ENCODE data around the gene FAM181A. TPM values are rescaled to one million over a fixed set of nuclear protein-coding genes. Genes with fewer than 3 reads are reported as not detected.

FAM181A gene
- total RNA-seq, 2 donors from 2014 or later, result not detected

DNA sequence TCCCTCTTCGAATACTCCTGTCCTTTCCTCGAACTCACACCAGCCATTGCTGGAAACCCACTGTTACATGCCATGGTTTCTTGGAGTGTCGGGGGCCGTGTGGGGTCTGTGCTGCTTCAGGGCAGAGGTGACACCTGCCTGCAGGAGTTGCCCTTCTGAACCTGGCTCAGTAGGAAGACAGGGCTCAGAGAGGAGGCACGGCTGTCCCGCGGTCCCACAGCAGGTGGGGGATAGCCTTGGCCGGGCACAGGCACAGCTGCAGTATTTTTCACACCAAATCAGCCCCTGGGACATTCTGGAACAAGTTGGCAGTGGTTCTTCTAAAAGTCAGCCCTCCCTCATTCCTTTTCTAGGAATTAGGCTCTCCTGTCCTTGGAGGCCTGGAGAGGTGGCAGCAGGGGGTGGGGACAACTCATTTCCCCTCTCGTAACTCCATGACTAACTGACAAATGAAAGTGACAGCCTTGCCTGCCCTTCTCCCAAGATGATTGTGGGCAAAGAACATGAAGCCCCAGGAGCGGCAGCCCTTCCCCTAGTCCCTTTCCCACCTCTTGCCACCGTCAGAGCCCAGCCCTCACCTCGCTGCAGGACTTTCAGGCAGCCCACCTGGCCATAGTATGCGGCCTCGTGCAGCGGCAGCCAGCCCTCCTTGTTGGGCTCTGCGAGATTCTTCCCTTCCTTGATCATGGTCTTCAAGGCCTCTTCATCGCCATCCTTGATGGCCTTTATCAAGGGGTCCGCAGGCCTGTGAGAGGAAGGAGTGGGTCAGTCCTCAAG is 26.8 kb downstream of the FAM181A start:
- H3K27me3 ChIP-seq (replicated peaks; ENCODE audit: insufficient read depth), result no peaks in the 10 kb centered on the region
- H3K9me3 ChIP-seq, result no peaks in the 10 kb centered on the region
- peaks cover 42% of the 10 kb centered on the region for H3K36me3 ChIP-seq
- DNase-seq (ENCODE audit: low spot score) (no peak), ATAC-seq (ENCODE audit: insufficient number of reproducible peaks, low FRiP score, low read depth) (no peak)
- no peak overlapping the region for H3K4me3 ChIP-seq
- H3K27ac ChIP-seq, result peak overlapping the region in 1 of 2 donors; percentile 26
- H3K4me1 ChIP-seq (ENCODE audit: control insufficient read depth in 1 of 2, low read depth in 2 of 2), result peaks cover 19 to 52% of the 10 kb centered on the region in 2 donors
- TF ChIP-seq, protein P1, sequence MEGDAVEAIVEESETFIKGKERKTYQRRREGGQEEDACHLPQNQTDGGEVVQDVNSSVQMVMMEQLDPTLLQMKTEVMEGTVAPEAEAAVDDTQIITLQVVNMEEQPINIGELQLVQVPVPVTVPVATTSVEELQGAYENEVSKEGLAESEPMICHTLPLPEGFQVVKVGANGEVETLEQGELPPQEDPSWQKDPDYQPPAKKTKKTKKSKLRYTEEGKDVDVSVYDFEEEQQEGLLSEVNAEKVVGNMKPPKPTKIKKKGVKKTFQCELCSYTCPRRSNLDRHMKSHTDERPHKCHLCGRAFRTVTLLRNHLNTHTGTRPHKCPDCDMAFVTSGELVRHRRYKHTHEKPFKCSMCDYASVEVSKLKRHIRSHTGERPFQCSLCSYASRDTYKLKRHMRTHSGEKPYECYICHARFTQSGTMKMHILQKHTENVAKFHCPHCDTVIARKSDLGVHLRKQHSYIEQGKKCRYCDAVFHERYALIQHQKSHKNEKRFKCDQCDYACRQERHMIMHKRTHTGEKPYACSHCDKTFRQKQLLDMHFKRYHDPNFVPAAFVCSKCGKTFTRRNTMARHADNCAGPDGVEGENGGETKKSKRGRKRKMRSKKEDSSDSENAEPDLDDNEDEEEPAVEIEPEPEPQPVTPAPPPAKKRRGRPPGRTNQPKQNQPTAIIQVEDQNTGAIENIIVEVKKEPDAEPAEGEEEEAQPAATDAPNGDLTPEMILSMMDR (IDR thresholded peaks at IDR 0.05), result no peak

DNA sequence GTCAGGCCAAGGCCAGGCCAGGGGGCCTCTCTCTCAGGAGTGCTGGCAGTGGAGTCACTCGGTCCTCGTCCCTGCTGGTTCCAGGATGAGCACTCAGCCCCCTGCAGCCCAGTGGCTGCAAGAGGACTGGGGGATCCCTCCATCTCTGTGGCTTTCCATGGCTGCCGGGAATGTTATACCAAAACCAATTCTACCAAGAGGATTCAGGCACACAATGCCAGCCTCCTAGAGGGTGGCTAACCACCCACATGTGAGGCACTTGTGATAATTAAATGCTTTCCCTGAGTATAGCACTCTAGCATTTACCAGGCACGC is 27.3 kb downstream of the FAM181A start:
- Histone ChIP-seq H3K36me3 (peaks cover 42% of the 10 kb centered on the region), H3K9me3 (no peaks in the 10 kb centered on the region), H3K27ac (peak overlapping the region in 1 of 2 donors; percentile 9), H3K27me3 (replicated peaks; ENCODE audit: insufficient read depth) (no peaks in the 10 kb centered on the region), H3K4me1 (ENCODE audit: control insufficient read depth in 1 of 2, low read depth in 2 of 2) (peaks cover 23 to 53% of the 10 kb centered on the region in 2 donors), H3K4me3 (no peak overlapping the region)
- TF ChIP-seq, protein P1 (IDR thresholded peaks at IDR 0.05), result no peak
- ATAC-seq (ENCODE audit: insufficient number of reproducible peaks, low FRiP score, low read depth) (no peak), DNase-seq (ENCODE audit: low spot score) (no peak)

DNA sequence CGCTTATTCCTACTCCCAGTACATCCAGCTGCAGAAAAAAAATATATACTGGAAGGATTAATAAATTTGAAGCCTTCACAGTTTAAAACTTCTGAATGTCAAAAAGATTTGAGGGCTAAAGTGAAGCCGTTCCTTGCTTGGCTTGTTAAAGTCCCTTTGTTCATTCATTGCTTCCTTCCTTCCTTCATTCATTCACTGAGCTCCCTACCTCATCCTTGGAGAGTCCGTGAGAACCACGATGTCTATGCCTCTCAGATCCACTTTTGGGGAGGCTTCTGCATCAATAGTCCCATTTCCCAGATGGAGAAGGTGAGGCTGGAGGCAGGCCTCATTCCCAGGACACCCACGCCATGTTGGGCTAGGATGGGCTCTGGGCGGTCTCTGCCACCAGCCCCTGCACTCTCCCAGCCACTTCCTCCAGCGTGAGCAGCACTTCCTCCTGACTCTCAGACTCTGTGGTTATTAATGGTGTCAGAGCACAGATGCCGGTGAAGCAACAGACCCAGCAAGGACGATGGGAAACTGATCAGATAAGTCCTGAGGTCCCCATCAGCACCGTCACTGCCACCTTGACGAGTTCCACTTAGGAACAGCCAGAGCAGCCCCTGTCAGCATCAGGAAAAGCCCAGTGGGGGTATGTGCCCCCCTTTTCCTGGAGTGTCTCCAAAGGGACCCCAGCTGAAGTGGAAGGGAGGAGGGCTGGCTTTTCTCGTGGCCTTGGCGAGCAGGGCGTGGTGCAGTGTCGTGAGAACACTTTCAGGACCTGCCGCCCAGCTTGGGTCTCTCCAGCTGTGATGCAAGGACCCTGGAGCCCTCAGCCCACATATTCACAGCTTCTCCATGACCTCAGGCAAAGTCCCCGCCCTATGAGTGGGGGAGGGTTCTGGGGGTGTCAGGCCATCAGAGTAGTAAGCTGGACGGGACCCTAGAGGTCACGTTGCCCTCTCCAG is 28.0 kb downstream of the FAM181A start:
- Histone ChIP-seq H3K27me3 (replicated peaks; ENCODE audit: insufficient read depth) (no peaks in the 10 kb centered on the region), H3K4me1 (ENCODE audit: control insufficient read depth in 1 of 2, low read depth in 2 of 2) (peaks cover 23 to 55% of the 10 kb centered on the region in 2 donors), H3K36me3 (peaks cover 39% of the 10 kb centered on the region), H3K27ac (peak overlapping the region; percentile 0 to 35), H3K9me3 (no peaks in the 10 kb centered on the region), H3K4me3 (peak overlapping the region; percentile 40)
- DNase-seq (ENCODE audit: low spot score), result no peak
- ATAC-seq (ENCODE audit: insufficient number of reproducible peaks, low FRiP score, low read depth), result no peak
- TF ChIP-seq, protein P1 (IDR thresholded peaks at IDR 0.05), result no peak

DNA sequence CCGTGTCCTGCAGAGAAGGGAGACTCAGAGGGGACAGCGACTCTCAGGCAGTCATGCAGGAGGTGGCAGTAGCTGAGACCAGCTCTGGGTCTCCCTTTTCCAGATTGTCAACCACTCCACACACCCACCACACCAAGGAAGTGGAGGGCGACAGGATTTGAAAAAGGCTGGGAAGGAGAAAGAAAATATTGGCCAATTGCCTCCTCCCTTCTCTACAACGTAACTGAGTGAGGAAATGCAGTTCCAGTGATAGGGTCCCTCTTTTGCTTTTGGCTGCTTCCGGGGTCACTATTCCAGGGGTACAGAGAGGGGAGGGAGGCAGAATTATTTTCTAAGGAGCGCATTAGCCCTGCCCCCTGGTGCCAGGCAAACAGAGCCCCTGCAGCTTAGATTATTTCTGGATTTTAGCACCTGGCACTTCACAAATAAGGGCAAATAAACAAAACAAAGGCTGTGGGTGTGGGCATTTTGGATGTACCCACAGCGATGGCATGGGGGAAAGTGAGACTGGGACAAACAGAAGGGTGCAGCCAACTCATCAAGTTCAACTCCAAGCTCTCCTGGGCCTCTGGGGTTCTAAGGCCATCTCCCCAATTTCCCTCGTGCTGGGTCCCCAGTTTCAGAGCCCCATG is 28.8 kb downstream of the FAM181A start:
- H3K36me3 ChIP-seq, result peaks cover 34% of the 10 kb centered on the region
- H3K9me3 ChIP-seq, result no peaks in the 10 kb centered on the region
- TF ChIP-seq, protein P1 (IDR thresholded peaks at IDR 0.05), result no peak
- H3K4me1 ChIP-seq (ENCODE audit: control insufficient read depth in 1 of 2, low read depth in 2 of 2), result peaks cover 23 to 59% of the 10 kb centered on the region in 2 donors
- H3K4me3 ChIP-seq, result no peak overlapping the region
- ATAC-seq (ENCODE audit: insufficient number of reproducible peaks, low FRiP score, low read depth), result no peak
- no peaks in the 10 kb centered on the region for H3K27me3 ChIP-seq (replicated peaks; ENCODE audit: insufficient read depth)
- H3K27ac ChIP-seq, result peak overlapping the region; percentile 0 to 55
- no peak for DNase-seq (ENCODE audit: low spot score)
